Right ventricle myocardium superior (tissue), 1 donor: ENCODE measurements around the gene SNX25. TPM values are rescaled to one million over a fixed set of nuclear protein-coding genes. Genes with fewer than 3 reads are reported as not detected.

Experiments used
- ATAC-seq: fragments of 200-7000 bp; cut with Tn5 transposase; one replicate; pipeline ENCODE4 v1.9.1; 2020; ENCODE audit warnings: mild to moderate bottlenecking; ENCODE audit not compliant: poor library complexity
- DNase-seq: peaks from one replicate; pipeline ENCODE4 v3.0.0-alpha.2; 2020
- intact Hi-C: fragments of 100-400 bp; cut with DNase I; formaldehyde crosslinking; loops from one replicate; pipeline ENCODE4 v1.11.2; 2022
- total RNA-seq: library from RNA; stranded (reverse); fragmentation: NEBNext Ultra II Directional; extraction: Animal tissue kit (Norgen Biotek cat#: 25700); gene quantifications from one replicate; pipeline ENCODE4 v1.2.1, GENCODE V29; 2021
- donor health status: DM: no; HTN: yes; CAD: no; lungs with severe emphysema.

SNX25 gene
- total RNA-seq, 1 donor from 2014 or later: 11.1 TPM

DNA sequence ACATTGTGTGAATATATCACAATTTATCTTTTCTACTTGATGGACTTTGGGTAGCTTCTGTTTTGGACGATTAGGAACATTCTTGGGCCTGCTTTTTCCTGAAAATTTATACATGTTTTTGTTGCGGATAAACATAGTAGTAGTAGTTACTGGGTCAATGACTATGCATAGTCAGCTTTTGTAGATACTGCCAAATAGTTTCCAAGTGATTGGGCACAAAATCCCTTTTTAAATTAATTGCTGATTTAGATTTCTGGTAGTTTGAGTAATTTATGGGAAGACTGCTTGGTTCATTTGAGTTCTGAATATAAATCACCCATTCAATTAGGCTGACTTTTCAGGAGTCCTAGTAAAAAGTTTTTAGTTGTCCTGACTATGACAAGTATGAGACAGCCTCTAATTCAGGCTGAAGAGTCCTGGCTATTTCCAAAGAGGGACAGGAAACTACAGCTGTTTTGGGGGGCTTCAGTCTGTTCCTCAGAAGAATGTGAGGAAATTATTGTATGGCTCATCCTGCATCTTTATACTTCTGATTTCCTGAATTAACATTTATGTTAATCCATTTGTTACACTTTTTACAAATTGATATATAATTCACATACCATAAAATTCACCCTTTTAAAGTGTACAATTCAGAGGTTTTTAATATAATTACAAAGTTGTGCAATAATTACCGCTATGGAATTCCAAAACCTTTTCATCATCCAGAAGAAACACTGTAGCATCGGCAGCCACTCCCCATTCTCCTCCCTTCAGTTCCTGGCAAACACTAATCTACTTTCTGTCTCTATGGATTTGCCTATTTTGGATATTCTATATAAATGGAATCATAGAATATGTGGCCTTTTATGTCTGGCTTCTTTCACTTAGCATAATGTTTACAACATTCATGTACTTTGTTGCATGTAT lies 172.1 kb downstream of the SNX25 start:
- no peak for DNase-seq
- intact Hi-C loops: no loop called here
- ATAC-seq: no peak

DNA sequence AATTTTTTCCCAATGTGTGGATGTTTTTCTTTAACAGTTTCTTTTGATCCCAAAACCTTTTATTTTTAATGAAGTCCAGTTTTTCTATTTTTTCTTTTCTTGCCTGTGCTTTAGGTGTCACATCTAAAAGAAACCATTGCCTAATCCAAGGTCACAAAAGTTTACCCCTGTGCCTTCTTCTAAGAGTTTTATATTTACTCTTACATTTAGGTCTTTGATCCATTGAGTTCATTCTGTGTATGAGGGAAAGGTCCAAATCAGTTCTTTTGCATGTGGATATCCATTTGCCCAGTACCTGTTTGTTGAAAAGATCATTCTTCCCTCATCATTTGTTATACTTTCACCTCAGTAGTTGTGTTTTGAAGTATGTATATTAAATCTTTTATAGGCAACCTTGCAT lies 173.4 kb downstream of the SNX25 start:
- no peak for DNase-seq
- intact Hi-C loops: no loop called here
- ATAC-seq: no peak

DNA sequence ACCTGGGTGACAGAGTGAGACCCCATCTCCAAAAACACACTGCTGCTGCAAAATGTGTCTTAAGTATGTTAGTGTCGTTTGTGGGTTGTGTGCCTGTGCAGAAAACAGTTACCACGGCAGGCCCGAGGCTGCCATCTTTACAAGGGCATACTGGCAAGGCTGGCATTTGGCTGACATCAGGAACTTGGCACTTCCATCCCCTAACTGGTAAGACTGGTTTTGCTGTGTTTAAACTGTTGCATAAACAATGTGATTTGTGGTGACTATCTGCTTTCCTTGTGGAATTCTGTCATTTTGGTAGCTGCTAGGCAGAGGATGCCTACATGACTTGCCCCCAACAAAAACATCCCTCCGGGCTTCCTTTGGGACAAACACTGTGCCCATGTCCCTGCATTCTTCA lies 174.1 kb downstream of the SNX25 start:
- ATAC-seq (no peak), DNase-seq (no peak)
- intact Hi-C loops: no loop called here

DNA sequence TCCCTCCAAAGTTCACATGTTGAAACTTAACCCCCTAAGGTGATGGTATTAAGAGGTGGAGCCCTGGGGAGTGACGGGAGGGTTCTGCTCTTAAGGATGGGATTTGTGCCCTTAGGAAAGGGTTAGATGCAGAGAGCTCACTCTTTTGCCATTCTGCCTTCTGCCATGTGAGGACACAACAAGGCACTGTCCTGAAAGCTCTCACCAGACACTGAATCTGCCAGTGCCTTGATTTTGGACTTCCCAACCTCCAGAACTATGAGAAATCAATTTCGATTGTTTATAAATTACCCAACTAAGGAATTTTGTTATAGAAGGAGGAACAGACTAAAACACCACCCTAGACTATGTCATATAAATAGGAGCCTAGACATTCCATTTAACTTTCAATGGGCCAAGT lies 174.7 kb downstream of the SNX25 start:
- intact Hi-C loops: no loop called here
- ATAC-seq (no peak), DNase-seq (no peak)

DNA sequence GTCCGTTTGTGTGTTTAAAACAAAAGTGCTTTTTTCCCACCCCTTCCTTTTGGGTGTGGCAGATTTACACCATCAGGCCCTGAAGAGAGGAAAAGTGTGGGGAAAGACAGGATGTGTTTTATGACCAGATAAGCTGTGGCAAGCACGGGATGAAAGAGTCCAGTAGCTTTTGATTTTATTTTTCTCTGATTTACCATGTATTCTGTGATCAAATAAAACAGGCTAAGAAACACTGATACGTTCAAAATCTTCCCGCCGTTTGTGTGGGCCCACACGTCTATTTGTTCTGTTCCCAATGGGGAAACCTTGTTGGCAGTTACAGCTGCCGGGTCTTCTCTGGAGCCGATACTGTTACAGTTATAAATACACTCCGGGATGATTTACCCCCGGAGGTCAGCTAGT lies 175.5 kb downstream of the SNX25 start:
- intact Hi-C loops: no loop called here
- ATAC-seq (peak; percentile 15), DNase-seq (no peak)

DNA sequence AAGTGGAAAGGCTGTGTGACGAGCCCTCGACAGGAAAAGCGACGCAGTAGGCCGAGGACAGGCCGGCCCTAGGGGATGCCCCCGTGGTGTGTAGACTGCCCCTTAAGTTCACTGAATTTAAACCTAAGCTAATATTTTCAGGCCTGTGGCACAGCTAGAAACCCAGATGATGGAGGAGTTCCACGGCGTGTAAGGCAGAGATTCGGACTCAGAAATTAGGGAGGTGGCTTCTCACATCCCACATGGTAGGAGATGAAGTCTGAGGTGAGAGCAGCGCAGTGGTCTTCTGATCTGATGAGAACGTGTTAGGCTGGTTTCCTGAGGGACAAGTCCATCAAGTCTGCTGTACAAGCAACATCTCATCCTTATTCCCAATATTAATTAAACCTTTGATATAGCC lies 178.6 kb downstream of the SNX25 start:
- ATAC-seq: no peak
- intact Hi-C loops: no loop called here

DNA sequence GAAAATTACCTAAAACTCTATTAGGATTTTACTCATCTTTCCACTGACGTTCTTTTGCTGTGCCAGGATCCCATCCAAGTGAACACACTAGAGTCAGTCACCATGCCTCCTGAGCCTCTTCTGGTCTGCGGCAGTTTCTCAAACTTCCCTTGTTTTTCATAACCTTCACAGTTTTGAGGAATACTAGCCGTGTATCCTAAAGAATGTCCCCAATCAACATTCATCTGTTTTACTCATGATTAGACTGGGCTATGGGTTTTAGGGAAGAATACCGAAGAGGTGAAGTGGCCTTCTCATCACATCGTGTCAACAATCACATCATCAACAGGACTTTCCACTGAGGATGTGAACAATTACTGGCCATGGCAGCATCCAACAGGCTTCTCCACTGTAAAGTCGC lies 181.5 kb downstream of the SNX25 start:
- DNase-seq: no peak
- ATAC-seq: no peak
- intact Hi-C loops: loop anchor here (10.0 kb wide), 1 partner anchor 186 kb away; the partner anchor contains the start of genes CFAP97 and SNX25

More for the DNA sequence above, 178.6 kb downstream of the SNX25 start:
- DNase-seq: no peak

DNA sequence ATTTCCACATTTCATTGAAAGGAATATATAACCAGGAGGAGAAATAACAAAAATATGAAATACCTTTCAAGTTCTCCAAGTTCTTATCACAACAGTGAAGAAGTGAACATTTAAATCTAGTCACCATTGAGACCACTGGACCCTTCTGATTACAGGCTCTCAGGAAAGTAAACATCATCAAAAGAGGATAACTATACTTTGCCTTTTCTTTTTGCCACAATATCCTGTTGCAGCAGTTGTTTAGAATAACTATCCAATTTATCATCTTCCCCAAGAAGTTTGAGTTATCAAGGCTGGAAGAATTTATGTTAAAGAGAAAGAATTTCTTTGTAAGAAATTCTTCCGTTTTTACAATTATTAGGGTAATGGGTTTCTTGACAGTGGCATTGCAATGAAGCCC lies 182.8 kb downstream of the SNX25 start:
- intact Hi-C loops: loop anchor here (10.0 kb wide), 1 partner anchor 187 kb away; the partner anchor contains the start of genes CFAP97 and SNX25
- DNase-seq (no peak), ATAC-seq (no peak)

DNA sequence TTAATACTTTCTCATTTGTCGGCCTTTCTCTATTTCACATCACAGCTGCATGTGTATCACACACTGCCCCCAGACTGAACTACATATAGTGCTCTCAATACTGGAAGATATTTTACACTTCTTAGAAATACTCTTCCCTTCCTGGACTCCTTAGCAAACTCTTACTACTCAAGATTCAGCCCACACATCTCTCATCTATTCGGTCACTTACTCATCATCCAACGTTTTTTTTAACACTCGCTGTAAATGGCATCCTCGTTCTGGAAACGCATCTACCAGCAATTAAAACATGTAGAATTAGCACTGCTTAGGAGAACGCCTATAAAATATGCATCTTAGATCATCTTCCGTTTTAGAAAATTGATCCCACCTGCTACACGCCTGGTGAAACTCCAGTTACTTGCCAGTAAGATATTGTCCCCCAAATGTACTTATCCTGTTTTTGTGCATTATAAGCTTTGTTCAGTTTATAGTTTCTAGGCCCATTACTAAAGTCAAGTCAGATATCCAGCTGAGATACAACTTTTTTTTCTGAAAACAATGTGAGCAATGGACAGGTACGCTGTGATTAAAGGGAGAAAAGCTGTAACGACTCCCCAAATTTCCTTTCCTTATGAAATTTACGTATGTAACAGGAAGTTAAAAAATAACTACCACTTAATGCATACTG lies 185.3 kb downstream of the SNX25 start:
- DNase-seq (no peak), ATAC-seq (no peak)
- intact Hi-C loops: loop anchor here (10.0 kb wide), 1 partner anchor 190 kb away; the partner anchor contains the start of genes CFAP97 and SNX25

DNA sequence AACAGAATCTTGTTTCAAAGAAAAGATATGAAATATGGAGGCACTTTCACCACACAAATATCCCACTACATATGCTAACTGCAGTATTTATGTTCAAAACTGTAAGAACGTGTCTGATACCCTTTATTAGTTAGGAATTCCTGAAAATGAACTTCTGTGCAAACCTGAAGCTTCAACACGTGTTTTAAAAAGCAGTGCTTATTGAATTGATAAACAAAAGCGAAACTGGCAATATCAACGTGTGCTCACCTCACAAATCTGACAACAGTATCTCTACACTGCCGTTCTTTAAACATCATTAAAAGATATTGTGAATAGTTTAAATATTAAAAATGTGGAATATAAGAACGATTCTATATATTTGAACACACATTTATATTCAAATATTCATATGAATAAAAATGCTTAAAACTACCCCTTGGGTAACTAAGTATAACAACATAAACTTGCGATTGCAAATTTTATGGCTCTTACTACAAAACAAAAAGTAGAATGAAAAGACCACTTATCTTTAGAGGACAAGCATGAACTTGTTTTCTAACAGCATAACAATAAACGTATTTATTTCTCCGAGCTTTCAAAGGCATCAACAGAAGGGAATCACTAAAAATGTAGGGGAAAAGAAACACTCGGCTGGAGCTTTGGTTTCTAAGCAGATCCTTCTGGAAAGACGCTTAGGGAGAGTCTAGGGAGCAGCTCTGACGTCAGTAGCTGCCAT lies 186.0 kb downstream of the SNX25 start, which contains the start of gene LRP2BP:
Gene LRP2BP (minus strand): TSS at position 687 of the 718 bp plus-strand sequence. CDS start 17,738 bp downstream, outside the sequence.
- intact Hi-C loops: loop anchor here (10.0 kb wide), 1 partner anchor 191 kb away; the partner anchor contains the start of genes CFAP97 and SNX25
- no peak for DNase-seq
- no peak for ATAC-seq

DNA sequence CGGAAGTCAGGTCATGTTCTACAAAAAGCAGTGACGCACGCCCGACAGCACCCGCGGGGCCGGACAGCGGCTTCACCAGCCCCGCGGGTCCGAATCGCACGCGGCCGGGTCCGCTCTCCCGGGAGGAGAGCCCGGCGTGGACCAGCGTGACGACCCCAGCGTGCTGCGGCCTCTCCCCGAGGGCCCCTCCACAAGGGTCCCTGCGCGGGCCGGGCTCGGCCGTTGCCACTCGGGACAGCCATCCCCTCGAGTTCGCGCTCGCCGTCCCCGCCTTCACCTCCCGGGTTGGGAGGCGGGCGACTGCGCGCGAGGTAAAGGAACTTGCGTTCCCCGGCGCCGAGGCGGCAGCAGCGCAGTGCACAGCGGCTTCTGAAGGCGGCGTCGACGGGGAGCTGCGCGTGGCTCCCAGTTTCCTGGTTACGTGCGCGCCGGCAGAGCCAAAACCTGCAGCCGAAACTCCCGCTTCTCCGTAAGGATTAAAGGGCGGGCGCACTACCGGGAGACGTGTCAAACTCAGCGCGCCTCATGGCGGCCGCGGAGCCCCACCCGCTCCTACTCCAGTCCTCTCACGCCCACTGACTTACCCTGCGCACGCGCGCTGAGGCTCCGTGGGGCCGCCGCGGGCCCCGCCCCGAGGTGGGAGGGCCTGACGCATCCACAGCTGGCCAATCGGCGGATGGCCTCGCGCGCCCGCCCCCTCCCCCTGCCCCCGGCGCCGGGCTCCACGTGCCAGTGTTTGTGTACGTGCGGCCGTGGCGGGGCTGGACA lies 186.7 kb downstream of the SNX25 start:
- ATAC-seq: peak; percentile 98
- intact Hi-C loops: loop anchor here (10.0 kb wide), 1 partner anchor 191 kb away; the partner anchor contains the start of genes CFAP97 and SNX25
- peak; percentile 98 for DNase-seq

DNA sequence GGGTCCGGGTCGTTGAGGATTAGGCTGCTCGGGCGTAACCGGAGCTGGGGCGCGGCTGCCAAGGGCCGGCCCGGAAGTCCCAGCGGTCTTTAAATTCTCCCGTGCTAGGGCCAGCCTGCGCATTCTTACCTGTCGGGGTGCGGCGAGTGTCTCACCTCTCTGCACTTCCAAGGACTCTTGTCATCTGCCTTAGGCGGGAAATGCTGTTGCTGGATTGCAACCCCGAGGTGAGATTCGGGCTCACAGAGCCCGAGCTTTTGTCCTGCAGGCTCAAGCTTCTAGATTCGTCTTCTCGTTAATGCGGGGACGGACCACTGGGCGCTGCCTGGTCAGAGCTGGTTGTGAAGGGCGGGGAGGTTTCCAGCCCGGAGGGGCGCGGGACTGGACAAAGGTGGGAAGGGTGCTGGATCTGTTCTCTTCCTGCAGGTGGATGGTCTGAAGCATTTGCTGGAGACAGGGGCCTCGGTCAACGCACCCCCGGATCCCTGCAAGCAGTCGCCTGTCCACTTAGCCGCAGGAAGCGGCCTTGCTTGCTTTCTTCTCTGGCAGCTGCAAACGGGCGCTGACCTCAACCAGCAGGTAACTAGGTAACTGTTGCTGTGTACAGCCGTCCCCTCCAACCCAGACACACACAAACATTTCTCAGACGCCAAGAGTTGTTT lies 187.5 kb downstream of the SNX25 start, which contains the start of gene ANKRD37:
Gene ANKRD37 (plus strand): TSS at position 118 of the 662 bp plus-strand sequence. CDS start 83 bp downstream, at position 201.
- DNase-seq (peak; percentile 62), ATAC-seq (peak; percentile 40)
- intact Hi-C loops: loop anchor here (10.0 kb wide), 1 partner anchor 192 kb away; the partner anchor contains the start of genes CFAP97 and SNX25

DNA sequence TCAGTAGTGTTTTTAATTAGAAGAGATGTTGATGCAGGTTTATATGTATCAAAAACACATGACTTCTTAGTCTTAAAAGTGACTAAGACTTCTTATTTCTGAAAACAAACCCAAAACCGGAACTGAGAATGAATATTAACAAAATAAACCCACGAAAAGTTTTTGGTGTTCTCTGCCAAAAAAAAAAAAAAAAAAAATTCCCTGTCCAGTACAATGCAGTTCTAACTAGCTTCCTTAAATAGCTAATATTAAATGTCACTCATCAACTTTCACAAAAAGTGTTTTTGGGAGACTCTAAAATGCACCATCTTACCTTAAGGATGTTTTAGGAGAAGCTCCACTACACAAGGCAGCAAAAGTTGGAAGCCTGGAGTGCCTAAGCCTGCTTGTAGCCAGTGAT lies 189.2 kb downstream of the SNX25 start:
- no peak for DNase-seq
- ATAC-seq: no peak
- intact Hi-C loops: loop anchor here (10.0 kb wide), 1 partner anchor 194 kb away; the partner anchor contains the start of genes CFAP97 and SNX25

DNA sequence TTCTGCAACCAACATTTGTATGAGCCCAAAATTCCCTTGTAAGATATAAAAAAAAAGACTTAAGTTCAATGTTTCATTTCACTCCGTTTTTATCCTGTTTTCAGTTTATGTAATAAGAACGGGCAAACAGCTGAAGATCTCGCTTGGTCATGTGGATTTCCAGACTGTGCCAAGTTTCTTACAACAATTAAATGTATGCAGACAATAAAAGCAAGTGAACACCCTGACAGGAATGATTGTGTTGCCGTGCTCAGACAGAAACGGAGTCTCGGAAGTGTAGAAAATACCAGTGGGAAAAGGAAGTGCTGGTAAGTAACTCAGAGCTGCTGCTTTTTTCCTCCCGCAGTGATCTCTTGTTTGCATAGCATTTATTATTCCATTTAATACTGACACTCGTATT lies 190.1 kb downstream of the SNX25 start:
- intact Hi-C loops: loop anchor here (10.0 kb wide), 1 partner anchor 195 kb away; the partner anchor contains the start of genes CFAP97 and SNX25
- no peak for ATAC-seq
- no peak for DNase-seq

DNA sequence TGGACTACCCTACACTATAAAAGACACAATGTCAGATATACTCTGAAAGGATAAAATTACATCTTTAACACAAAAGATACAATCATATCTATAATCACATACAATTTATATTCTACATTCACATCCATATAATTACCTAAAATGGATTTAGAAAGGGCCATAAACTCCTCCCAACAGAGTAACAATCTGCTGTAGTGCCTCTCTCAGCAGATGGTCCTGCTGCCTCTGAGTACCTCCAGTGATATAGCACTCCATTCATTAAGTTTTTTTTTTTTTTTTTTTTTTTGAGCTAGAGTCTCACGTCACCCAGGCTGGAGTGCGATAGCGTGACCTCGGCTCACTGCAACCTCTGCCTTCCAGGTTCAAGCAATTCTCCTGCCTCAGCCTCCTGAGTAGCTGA lies 194.6 kb downstream of the SNX25 start:
- ATAC-seq (no peak), DNase-seq (no peak)
- intact Hi-C loops: loop anchor here (10.0 kb wide), 1 partner anchor 191 kb away; no protein-coding TSS in a partner anchor

DNA sequence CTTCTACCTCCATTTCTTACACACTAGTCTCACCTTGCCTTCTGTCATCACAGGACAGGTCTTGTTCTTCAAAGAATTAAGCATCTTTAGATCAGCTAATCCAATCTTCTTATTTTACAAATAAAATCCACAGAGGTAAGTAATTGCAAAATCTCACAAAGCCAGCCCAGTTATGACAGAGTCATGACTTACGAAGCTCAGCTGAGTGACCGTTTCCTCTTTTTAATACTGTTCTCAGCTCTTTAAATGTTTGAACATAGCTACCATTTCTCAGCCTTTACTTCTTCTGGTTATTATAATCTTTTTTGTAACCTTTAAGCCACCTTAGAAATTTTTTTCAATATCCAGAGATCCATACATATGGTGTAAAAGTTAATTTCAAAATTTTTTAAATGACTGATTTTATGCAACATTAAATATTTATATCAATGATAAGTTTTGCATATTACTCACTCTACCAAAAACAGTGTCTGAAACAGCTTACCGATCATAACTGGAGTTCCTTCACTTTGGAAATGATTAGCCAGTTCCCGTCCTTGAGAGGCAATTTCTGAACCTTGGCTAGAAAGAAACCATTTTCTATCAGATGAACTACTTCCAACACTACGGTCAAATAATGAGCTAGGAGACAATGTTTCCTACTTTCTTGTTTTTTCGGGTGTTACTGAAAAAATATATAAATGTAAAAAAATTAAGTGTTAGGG lies 196.1 kb downstream of the SNX25 start:
- ATAC-seq (no peak), DNase-seq (no peak)
- intact Hi-C loops: loop anchor here (10.0 kb wide), 1 partner anchor 189 kb away; no protein-coding TSS in a partner anchor
